SK-N-SH treated with all-trans-retinoic acid at 6 μM for 48 hours (cell line): ENCODE data around the gene RBM45.

Source experiments
- ATAC-seq: fragments of 200-7000 bp; cut with Tn5 transposase; 3 replicates; pipeline ENCODE4 v1.9.1; 2020; ENCODE audit warnings: mild to moderate bottlenecking, moderate library complexity
- ARNTL ChIP-seq: fragments of 450-650 bp; formaldehyde crosslinking; IDR thresholded peaks from 2 replicates; pipeline ENCODE4 v1.5.0; 2020; ENCODE audit warnings: low read depth, mild to moderate bottlenecking, moderate library complexity, borderline replicate concordance
- BACH2 ChIP-seq: fragments of 250-450 bp; sonication (Bioruptor Pico); IDR thresholded peaks from 2 replicates; pipeline ENCODE4 v1.9.0; 2021; ENCODE audit warnings: mild to moderate bottlenecking, borderline replicate concordance
- CREB5 ChIP-seq: fragments of 250-450 bp; sonication (Bioruptor Pico); IDR thresholded peaks from 2 replicates; pipeline ENCODE4 v1.5.1; 2020; ENCODE audit warnings: low read depth, mild to moderate bottlenecking, moderate library complexity
- CSDC2 ChIP-seq: fragments of 250-450 bp; sonication (Bioruptor Pico); IDR thresholded peaks from 2 replicates; pipeline ENCODE4 v1.5.0; 2020; ENCODE audit warnings: mild to moderate bottlenecking, moderate library complexity
- CSRNP3 ChIP-seq: fragments of 250-450 bp; sonication (Bioruptor Pico); IDR thresholded peaks from 2 replicates; pipeline ENCODE4 v1.5.1; 2021; ENCODE audit warnings: mild to moderate bottlenecking, moderate library complexity
- ESRRG ChIP-seq: fragments of 250-450 bp; sonication (Bioruptor Pico); IDR thresholded peaks from 2 replicates; pipeline ENCODE4 v1.6.1; 2021; ENCODE audit warnings: mild to moderate bottlenecking
- GLIS3 ChIP-seq: fragments of 250-450 bp; sonication (Bioruptor Pico); IDR thresholded peaks from 2 replicates; pipeline ENCODE4 v1.5.0; 2020; ENCODE audit warnings: mild to moderate bottlenecking, moderate library complexity
- ISL1 ChIP-seq: fragments of 250-450 bp; sonication (Bioruptor Pico); IDR thresholded peaks from 2 replicates; pipeline ENCODE4 v2.1.2; 2022; ENCODE audit warnings: mild to moderate bottlenecking, moderate library complexity
- OSR1 ChIP-seq: fragments of 250-450 bp; sonication (Bioruptor Pico); IDR thresholded peaks from 2 replicates; pipeline ENCODE4 v1.8.0; 2022; ENCODE audit warnings: moderate library complexity, mild to moderate bottlenecking, inconsistent platforms
- PATZ1 ChIP-seq: fragments of 250-450 bp; sonication (Bioruptor Pico); IDR thresholded peaks from 2 replicates; pipeline ENCODE4 v1.8.0; 2020; ENCODE audit warnings: mild to moderate bottlenecking, moderate library complexity, borderline replicate concordance
- POU6F1 ChIP-seq: fragments of 250-450 bp; sonication (Bioruptor Pico); IDR thresholded peaks from 2 replicates; pipeline ENCODE4 v1.8.0; 2021; ENCODE audit warnings: low read depth, mild to moderate bottlenecking, moderate library complexity, borderline replicate concordance
- PPARA ChIP-seq: fragments of 250-450 bp; sonication (Bioruptor Pico); IDR thresholded peaks from 2 replicates; pipeline ENCODE4 v1.5.0; 2020; ENCODE audit warnings: mild to moderate bottlenecking, borderline replicate concordance
- RARB ChIP-seq: fragments of 250-450 bp; sonication (Bioruptor Pico); IDR thresholded peaks from 2 replicates; pipeline ENCODE4 v1.8.0; 2021; ENCODE audit warnings: mild to moderate bottlenecking, moderate library complexity
- SNAI2 ChIP-seq: fragments of 250-450 bp; sonication (Bioruptor Pico); IDR thresholded peaks from 2 replicates; pipeline ENCODE4 v1.5.0; 2020; ENCODE audit warnings: mild to moderate bottlenecking, moderate library complexity
- TCF4 ChIP-seq: fragments of 250-450 bp; sonication (Bioruptor Pico); IDR thresholded peaks from 2 replicates; pipeline ENCODE4 v1.8.0; 2021; ENCODE audit warnings: mild to moderate bottlenecking, moderate library complexity, borderline replicate concordance
- TOX ChIP-seq: fragments of 250-450 bp; sonication (Bioruptor Pico); IDR thresholded peaks from 2 replicates; pipeline ENCODE4 v1.8.0; 2021; ENCODE audit warnings: mild to moderate bottlenecking, moderate library complexity, borderline replicate concordance
- TSHZ2 ChIP-seq: fragments of 250-450 bp; sonication (Bioruptor Pico); IDR thresholded peaks from 2 replicates; pipeline ENCODE4 v1.5.0; 2020; ENCODE audit warnings: mild to moderate bottlenecking, moderate library complexity
- ZC3H10 ChIP-seq: fragments of 250-450 bp; sonication (Bioruptor Pico); IDR thresholded peaks from 2 replicates; pipeline ENCODE4 v1.5.1; 2021; ENCODE audit warnings: mild to moderate bottlenecking, moderate library complexity
- ZFP3 ChIP-seq: fragments of 250-450 bp; sonication (Bioruptor Pico); IDR thresholded peaks from 2 replicates; pipeline ENCODE4 v1.5.0; 2020; ENCODE audit warnings: mild to moderate bottlenecking, moderate library complexity
- ZFP30 ChIP-seq: fragments of 450-650 bp; formaldehyde crosslinking; IDR thresholded peaks from 2 replicates; pipeline ENCODE4 v1.5.0; 2022; ENCODE audit warnings: mild to moderate bottlenecking, moderate library complexity
- ZNF565 ChIP-seq: fragments of 450-650 bp; formaldehyde crosslinking; conservative IDR thresholded peaks from 2 replicates; pipeline ENCODE4 v1.5.0; 2020; ENCODE audit warnings: low read depth, mild to moderate bottlenecking, moderate library complexity
- ZNF70 ChIP-seq: fragments of 450-650 bp; formaldehyde crosslinking; IDR thresholded peaks from 2 replicates; pipeline ENCODE4 v1.5.0; 2020; ENCODE audit warnings: mild to moderate bottlenecking, moderate library complexity
- ZNF8 ChIP-seq: fragments of 450-650 bp; formaldehyde crosslinking; IDR thresholded peaks from 2 replicates; pipeline ENCODE4 v1.5.0; 2020; ENCODE audit warnings: mild to moderate bottlenecking, moderate library complexity

Gene RBM45

GRCh38 chr2:178163911-178164310, 51.7 kb downstream of the RBM45 start:
- no peak for ATAC-seq
- TF ChIP-seq OSR1 = no peak
- no peak for TF ChIP-seq CSDC2 (CRISPR knock-in tag)
- no peak for TF ChIP-seq RARB (CRISPR knock-in tag)

GRCh38 chr2:178173657-178174056, 61.4 kb downstream of the RBM45 start:
- TF ChIP-seq BACH2 (CRISPR knock-in tag) = no peak
- TF ChIP-seq POU6F1 = no peak
- no peak for TF ChIP-seq SNAI2
- TF ChIP-seq TSHZ2 = no peak
- no peak for TF ChIP-seq CSRNP3 (CRISPR knock-in tag)
- no peak for TF ChIP-seq PPARA (CRISPR knock-in tag)
- no peak for TF ChIP-seq ZFP30 (CRISPR knock-in tag)
- TF ChIP-seq TOX (CRISPR knock-in tag) = no peak
- TF ChIP-seq CSDC2 (CRISPR knock-in tag) = no peak
- TF ChIP-seq OSR1 = no peak
- no peak for TF ChIP-seq ESRRG (CRISPR knock-in tag)
- TF ChIP-seq PATZ1 (CRISPR knock-in tag) = no peak
- TF ChIP-seq ZNF8 (CRISPR knock-in tag) = no peak
- TF ChIP-seq ZNF565 (CRISPR knock-in tag) = no peak
- no peak for TF ChIP-seq ZC3H10 (CRISPR knock-in tag)
- TF ChIP-seq ZFP3 = no peak
- TF ChIP-seq TCF4 (CRISPR knock-in tag) = no peak
- no peak for TF ChIP-seq ISL1 (CRISPR knock-in tag)
- no peak for ATAC-seq

GRCh38 chr2:178177066-178177679, 64.9 kb downstream of the RBM45 start:
- TF ChIP-seq ZFP30 (CRISPR knock-in tag) (no peak), TCF4 (CRISPR knock-in tag) (no peak), CREB5 (CRISPR knock-in tag) (no peak), GLIS3 (CRISPR knock-in tag) (no peak), RARB (CRISPR knock-in tag) (no peak), BACH2 (CRISPR knock-in tag) (no peak), ARNTL (CRISPR knock-in tag) (no peak), OSR1 (no peak), CSDC2 (CRISPR knock-in tag) (no peak), ZNF70 (no peak), ISL1 (CRISPR knock-in tag) (no peak), ZC3H10 (CRISPR knock-in tag) (no peak), ZFP3 (no peak), POU6F1 (no peak), ZNF8 (CRISPR knock-in tag) (no peak), SNAI2 (no peak)
- TF ChIP-seq, all 23 proteins: peak for 0
- ATAC-seq = peak; percentile 41; the same call in 2 of the 3 replicates
